Osteoblast (primary cell): Measurements from ENCODE around the gene CCDC174. TPM values are rescaled to one million over a fixed set of nuclear protein-coding genes. Genes with fewer than 3 reads are reported as not detected.

Experiments used
- DNase-seq: peaks from one replicate; pipeline ENCODE4 v3.0.0; 2011; ENCODE audit warnings: low spot score, mixed read lengths; ENCODE audit not compliant: insufficient read length; ENCODE audit errors: missing footprints
- H2AFZ ChIP-seq: 2 replicates; pipeline ENCODE4 v1.6.0; 2011; ENCODE audit warnings: mild to moderate bottlenecking, low read length
- H3K27ac ChIP-seq: 2 replicates; pipeline ENCODE4 v1.5.1; 2011; ENCODE audit warnings: mild to moderate bottlenecking, low read depth, low read length, moderate library complexity
- H3K27me3 ChIP-seq: 2 replicates; pipeline ENCODE4 v1.6.0; 2012; ENCODE audit warnings: mild to moderate bottlenecking, control low read depth, inconsistent platforms, low read length, moderate library complexity; ENCODE audit not compliant: insufficient read depth
- H3K36me3 ChIP-seq: 2 replicates; pipeline ENCODE4 v1.5.1; 2011; ENCODE audit warnings: mild to moderate bottlenecking, low read length, control low read depth, moderate library complexity; ENCODE audit not compliant: insufficient read depth
- H3K4me1 ChIP-seq: 2 replicates; pipeline ENCODE4 v1.5.1; 2011; ENCODE audit warnings: mild to moderate bottlenecking, low read length, control low read depth, moderate library complexity; ENCODE audit not compliant: insufficient read depth
- H3K4me2 ChIP-seq: 2 replicates; pipeline ENCODE4 v1.6.0; 2011; ENCODE audit warnings: mild to moderate bottlenecking, low read length; ENCODE audit not compliant: insufficient read depth
- H3K4me3 ChIP-seq: fragments of 200-600 bp; sonication (generic); 3 replicates; pipeline ENCODE4 v1.5.1; 2012; ENCODE audit warnings: mild to moderate bottlenecking, low read length, inconsistent platforms; ENCODE audit not compliant: insufficient read depth
- H3K79me2 ChIP-seq: 2 replicates; pipeline ENCODE4 v1.6.0; 2012; ENCODE audit warnings: mild to moderate bottlenecking, low read length, control low read depth, inconsistent platforms; ENCODE audit not compliant: insufficient read depth
- H3K9me3 ChIP-seq: 2 replicates; pipeline ENCODE4 v1.5.1; 2011; ENCODE audit warnings: low read depth, low read length, control low read depth
- H4K20me1 ChIP-seq: 2 replicates; pipeline ENCODE4 v1.6.0; 2012; ENCODE audit warnings: mild to moderate bottlenecking, low read length, control low read depth; ENCODE audit not compliant: insufficient read depth
- CTCF ChIP-seq: IDR thresholded peaks from 2 replicates; pipeline ENCODE4 v1.5.1; 2011; ENCODE audit warnings: mild to moderate bottlenecking, low read depth, low read length, moderate library complexity; ENCODE audit errors: extremely low read depth
- total RNA-seq: library from RNA; depleted of rRNA; stranded (reverse); fragments of >200 nt; gene quantifications from 2 replicates; pipeline ENCODE4 v1.2.3, GENCODE V29; 2012

The CCDC174 gene
- total RNA-seq, 1 donor = 14.5 TPM

DNA sequence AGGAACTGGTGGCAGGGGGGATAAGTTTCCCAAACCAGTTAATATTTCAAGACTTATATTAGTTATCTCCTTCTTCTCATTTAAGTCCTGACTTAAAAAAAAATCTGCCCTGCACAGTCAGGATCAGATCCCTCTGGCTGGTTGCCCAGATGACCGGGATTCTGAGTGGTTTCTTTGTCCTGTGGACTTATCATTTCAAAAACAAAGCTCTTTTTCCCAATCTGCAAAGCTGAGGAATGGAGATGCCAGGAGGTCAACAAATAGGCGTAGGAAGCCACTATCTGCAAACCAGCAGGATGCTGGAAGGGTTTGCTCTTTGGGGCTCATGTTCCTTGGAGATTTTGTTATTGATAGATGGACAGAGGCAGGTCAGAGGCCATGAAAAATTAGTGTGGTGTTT, 29.2 kb downstream of the CCDC174 start:
- H3K36me3 ChIP-seq = no peaks in the 10 kb centered on the region
- H4K20me1 ChIP-seq = no peaks in the 10 kb centered on the region
- no peak overlapping the region for H3K4me2 ChIP-seq
- no peak for DNase-seq
- no peak overlapping the region for H3K4me3 ChIP-seq
- H2AFZ ChIP-seq = no peak overlapping the region
- no peaks in the 10 kb centered on the region for H3K4me1 ChIP-seq
- H3K27ac ChIP-seq = no peak overlapping the region
- H3K9me3 ChIP-seq = no peaks in the 10 kb centered on the region
- H3K79me2 ChIP-seq = no peaks in the 10 kb centered on the region
- no peak for TF ChIP-seq CTCF
- H3K27me3 ChIP-seq = no peaks in the 10 kb centered on the region

- H3K4me3 ChIP-seq = no peak overlapping the region
- no peaks in the 10 kb centered on the region for H3K4me1 ChIP-seq
- H3K36me3 ChIP-seq = no peaks in the 10 kb centered on the region
- TF ChIP-seq CTCF = no peak
- H3K4me2 ChIP-seq = no peak overlapping the region
- H3K27me3 ChIP-seq = no peaks in the 10 kb centered on the region
- no peaks in the 10 kb centered on the region for H3K9me3 ChIP-seq
- no peak overlapping the region for H2AFZ ChIP-seq
- no peaks in the 10 kb centered on the region for H3K79me2 ChIP-seq
- DNase-seq = peak; percentile 63
- no peak overlapping the region for H3K27ac ChIP-seq
- no peaks in the 10 kb centered on the region for H4K20me1 ChIP-seq
Measured at GRCh38 chr3:14684447-14684846, 32.9 kb downstream of the CCDC174 start.

GRCh38 chr3:14685179-14685578, 33.6 kb downstream of the CCDC174 start:
- no peak for TF ChIP-seq CTCF
- no peak for DNase-seq
- no peaks in the 10 kb centered on the region for H3K9me3 ChIP-seq
- H3K27ac ChIP-seq = no peak overlapping the region
- H3K4me1 ChIP-seq = no peaks in the 10 kb centered on the region
- no peak overlapping the region for H3K4me2 ChIP-seq
- H3K79me2 ChIP-seq = no peaks in the 10 kb centered on the region
- H3K36me3 ChIP-seq = no peaks in the 10 kb centered on the region
- H3K27me3 ChIP-seq = no peaks in the 10 kb centered on the region
- no peaks in the 10 kb centered on the region for H4K20me1 ChIP-seq
- H2AFZ ChIP-seq = no peak overlapping the region
- no peak overlapping the region for H3K4me3 ChIP-seq

GRCh38 chr3:14687360-14687759, 35.8 kb downstream of the CCDC174 start:
- no peak for DNase-seq
- Histone ChIP-seq H3K9me3 (no peaks in the 10 kb centered on the region), H4K20me1 (no peaks in the 10 kb centered on the region), H3K4me2 (no peak overlapping the region), H3K36me3 (no peaks in the 10 kb centered on the region), H3K27me3 (no peaks in the 10 kb centered on the region), H2AFZ (no peak overlapping the region), H3K27ac (no peak overlapping the region), H3K4me3 (no peak overlapping the region), H3K4me1 (no peaks in the 10 kb centered on the region), H3K79me2 (no peaks in the 10 kb centered on the region)
- TF ChIP-seq CTCF = no peak
